GM10248 (cell line): Measurements from ENCODE around the gene LRRFIP1.

ENCODE experiments used
- CTCF ChIA-PET: fragments of 300-600 bp; sonication (Branson Sonifier 250); formaldehyde crosslinking; extraction: SDS; loops from one replicate; lab custom pipeline; 2021; ENCODE audit warnings: antibody characterized with exemption; lab: Yijun Ruan, JAX
- POLR2A ChIA-PET: fragments of 350-650 bp; sonication (Branson Sonifier 250); formaldehyde crosslinking; extraction: SDS; loops from one replicate; lab custom pipeline; 2020; ENCODE audit warnings: antibody characterized with exemption; lab: Yijun Ruan, JAX
- DNase-seq: peaks from one replicate; pipeline ENCODE4 v3.0.0; 2012; ENCODE audit errors: extremely low spot score
- CTCF ChIP-seq: IDR thresholded peaks from 2 replicates; pipeline ENCODE4 v1.5.1; 2012; ENCODE audit warnings: mild to moderate bottlenecking, low read depth; ENCODE audit errors: extremely low read depth, missing control alignments, control extremely low read depth

Gene LRRFIP1

GRCh38 chr2:237630216-237631000, 3.0 kb downstream of the LRRFIP1 start:
- DNase-seq: no peak
- TF ChIP-seq CTCF: no peak
- ChIA-PET CTCF (no interaction called here), POLR2A (no interaction called here)

GRCh38 chr2:237631007-237631785, 3.8 kb downstream of the LRRFIP1 start:
- CTCF ChIA-PET: no interaction called here
- no peak for DNase-seq
- POLR2A ChIA-PET: no interaction called here
- TF ChIP-seq CTCF: no peak

- ChIA-PET POLR2A (no interaction called here), CTCF (interaction anchor here (0.9 kb wide), 1 partner anchor 14 kb away, joined by 3 read pairs; no protein-coding TSS in a partner anchor)
- DNase-seq: no peak
- no peak for TF ChIP-seq CTCF
Observed at GRCh38 chr2:237631801-237632585, 4.6 kb downstream of the LRRFIP1 start.

GRCh38 chr2:237633061-237633561, 5.7 kb downstream of the LRRFIP1 start:
- no peak for TF ChIP-seq CTCF
- ChIA-PET POLR2A (no interaction called here), CTCF (interaction anchor here (0.9 to 1.1 kb wide), 2 partner anchors 13 to 61 kb away, joined by 3 read pairs; no protein-coding TSS in a partner anchor)
- DNase-seq: no peak

GRCh38 chr2:237636578-237636977, 9.2 kb downstream of the LRRFIP1 start:
- CTCF ChIA-PET: no interaction called here
- POLR2A ChIA-PET: no interaction called here
- no peak for TF ChIP-seq CTCF
- no peak for DNase-seq
